NCI-H69 (cell line): Measurements from ENCODE around the gene PCSK6.
A peak's percentile ranks its signal among the peaks of the same experiment; 100 is the strongest.

Experiments
- DNase-seq: peaks from one replicate; lab custom pipeline; 2025; lab: John Stamatoyannopoulos, UW

PCSK6 gene

GRCh38 chr15:101446518-101447167 is 42.9 kb downstream of the PCSK6 start:
- DNase-seq, result no peak

- DNase-seq, result peak; percentile 34
Measured at GRCh38 chr15:101445562-101446517, 43.7 kb downstream of the PCSK6 start.

GRCh38 chr15:101444807-101445508 is 44.5 kb downstream of the PCSK6 start:
- DNase-seq, result no peak

GRCh38 chr15:101444015-101444414 is 45.5 kb downstream of the PCSK6 start:
- no peak for DNase-seq

GRCh38 chr15:101442272-101442671 is 47.2 kb downstream of the PCSK6 start:
- DNase-seq, result no peak

GRCh38 chr15:101441696-101442095 is 47.8 kb downstream of the PCSK6 start:
- DNase-seq, result no peak

- DNase-seq, result peak; percentile 36
Measured at GRCh38 chr15:101440846-101441590, 48.5 kb downstream of the PCSK6 start.

- no peak for DNase-seq
Measured at GRCh38 chr15:101439920-101440319, 49.6 kb downstream of the PCSK6 start.

GRCh38 chr15:101439285-101439919 is 50.1 kb downstream of the PCSK6 start:
- no peak for DNase-seq

- DNase-seq, result no peak
Measured at GRCh38 chr15:101438482-101439284, 50.8 kb downstream of the PCSK6 start.

- no peak for DNase-seq
Measured at GRCh38 chr15:101437618-101438481, 51.7 kb downstream of the PCSK6 start.

- peak; percentile 84 for DNase-seq
Measured at GRCh38 chr15:101437209-101437608, 52.3 kb downstream of the PCSK6 start.

- no peak for DNase-seq
Measured at GRCh38 chr15:101436526-101436925, 53.0 kb downstream of the PCSK6 start.

- DNase-seq, result no peak
Measured at GRCh38 chr15:101435761-101436160, 53.7 kb downstream of the PCSK6 start.

GRCh38 chr15:101434032-101434920 is 55.2 kb downstream of the PCSK6 start:
- DNase-seq, result no peak

GRCh38 chr15:101433396-101433795 is 56.1 kb downstream of the PCSK6 start:
- no peak for DNase-seq

- no peak for DNase-seq
Measured at GRCh38 chr15:101432982-101433381, 56.5 kb downstream of the PCSK6 start.

- DNase-seq, result no peak
Measured at GRCh38 chr15:101431748-101432147, 57.8 kb downstream of the PCSK6 start.
